ENCODE data around the gene KAZN. TPM values are rescaled to one million over a fixed set of nuclear protein-coding genes. Genes with fewer than 3 reads are reported as not detected.

KAZN gene
- total and polyA plus RNA-seq, 2 of the 8 experiments (the other 6 are each of a cell fraction or from before 2014, with no cell fraction given), result 3.7 to 11.8 TPM

- no peaks in the 10 kb centered on the region for H3K27me3 ChIP-seq (replicated peaks in 1 of 4; ENCODE audit: control insufficient read depth in 3 of 4, extremely low read depth in 1 of 4, insufficient read depth in 3 of 4, low read length in 3 of 4)
- no peaks in the 10 kb centered on the region for H3K79me1 ChIP-seq (ENCODE audit: low read depth, low read length)
- H2BK5ac ChIP-seq (ENCODE audit: low read depth, low read length), result 0 out of 2 replicates have a peak overlapping the region, but pooled peaks have one; percentile 71
- H4K91ac ChIP-seq (replicated peaks; ENCODE audit: insufficient read length, low read length), result peak overlapping the region; percentile 65
- no peak overlapping the region for H2AK5ac ChIP-seq (ENCODE audit: low read depth, low read length)
- H3K36me3 ChIP-seq (ENCODE audit: control insufficient read depth in 2 of 4, insufficient read depth in 4 of 4, low read length in 3 of 4), result no peaks in the 10 kb centered on the region
- H2BK12ac ChIP-seq (ENCODE audit: low read depth, low read length), result peak overlapping the region; percentile 87; the same call in 1 of the 2 replicates
- DNase-seq (ENCODE audit: low read depth in 1 of 2, low spot score in 2 of 2) (no peak), FAIRE-seq (no peak)
- no peak overlapping the region for H3K4ac ChIP-seq (replicated peaks; ENCODE audit: insufficient read length, low read depth, low read length)
- WGBS, 2 experiments (ENCODE audit: extremely low coverage in 1 of 2, insufficient coverage in 1 of 2, insufficient read length in 1 of 2, insufficient replicate concordance in 2 of 2, low coverage in 1 of 2, low lambda C conversion rate in 2 of 2, missing lambda C conversion rate in 1 of 2), result 96% methylated on average over 15 of the region's 20 CpGs; no CpG with 5 or more reads in 1 of the 2 experiments
- no peak overlapping the region for H2BK20ac ChIP-seq (ENCODE audit: low read length)
- no peaks in the 10 kb centered on the region for H3K4me1 ChIP-seq (replicated peaks in 1 of 4; ENCODE audit: control insufficient read depth in 3 of 4, insufficient read depth in 4 of 4, low read length in 3 of 4)
- no peak overlapping the region for H2BK15ac ChIP-seq (ENCODE audit: low read length)
- H3K23me2 ChIP-seq (ENCODE audit: low read depth, low read length), result no peaks in the 10 kb centered on the region
- H4K8ac ChIP-seq (ENCODE audit: extremely low read depth, insufficient read depth, low read length), result no peak overlapping the region
- H3K18ac ChIP-seq (ENCODE audit: extremely low read depth, low read length), result no peak overlapping the region
- no peak overlapping the region for H3K14ac ChIP-seq (ENCODE audit: insufficient read length)
- H3K27ac ChIP-seq (ENCODE audit: low read depth, low read length), result no peak overlapping the region
- H4K20me1 ChIP-seq (replicated peaks in 1 of 2; ENCODE audit: control insufficient read depth in 1 of 2, insufficient read depth in 2 of 2, low read length in 2 of 2), result peaks cover 0 to 2% of the 10 kb centered on the region in 2 experiments
- no peak overlapping the region for H4K5ac ChIP-seq (ENCODE audit: insufficient read length, low read depth, low read length)
- CTCF ChIA-PET (ENCODE audit: partially characterized antibody), result interaction anchor here (0.6 to 1.8 kb wide), 4 partner anchors 14 to 275 kb away, joined by 3 read pairs; no protein-coding TSS in a partner anchor
- no peak overlapping the region for H3K4me3 ChIP-seq (ENCODE audit: extremely low read depth in 1 of 4, insufficient read depth in 2 of 4, low read depth in 3 of 4, low read length in 4 of 4)
- no peaks in the 10 kb centered on the region for H3K79me2 ChIP-seq (ENCODE audit: control insufficient read depth in 1 of 2, insufficient read depth in 2 of 2, low read length in 2 of 2)
- no peak overlapping the region for H2AFZ ChIP-seq (ENCODE audit: low read length)
- no peak overlapping the region for H3K4me2 ChIP-seq (ENCODE audit: insufficient read depth in 1 of 2, low read depth in 2 of 2, low read length in 2 of 2)
- POLR2A ChIA-PET (ENCODE audit: partially characterized antibody), result no interaction called here
- H3K9me3 ChIP-seq (ENCODE audit: insufficient read depth in 2 of 2, low read depth in 1 of 2, low read length in 1 of 2), result no peaks in the 10 kb centered on the region
- no peak overlapping the region for H3K9ac ChIP-seq (replicated peaks in 1 of 4; ENCODE audit: extremely low read depth in 1 of 4, low read depth in 3 of 4, low read length in 3 of 4)
- H3K23ac ChIP-seq (ENCODE audit: insufficient read length), result no peak overlapping the region
- no peak overlapping the region for H2BK120ac ChIP-seq (replicated peaks; ENCODE audit: low read depth, low read length)
- H3K56ac ChIP-seq (replicated peaks; ENCODE audit: insufficient read length, low read depth, low read length), result no peak overlapping the region
- TF ChIP-seq SRF (IDR thresholded peaks at IDR 0.05; ENCODE audit: low read depth, low read length), result no peak
- no peak for TF ChIP-seq EP300 (IDR thresholded peaks at IDR 0.05; ENCODE audit: borderline replicate concordance in 1 of 2, low read depth in 2 of 2, low read length in 2 of 2)
- TF ChIP-seq SP1 (IDR thresholded peaks at IDR 0.05; ENCODE audit: low read depth, low read length), result no peak
- no peak for TF ChIP-seq SP4 (IDR thresholded peaks at IDR 0.05; ENCODE audit: low read length)
- TF ChIP-seq RBBP5 (IDR thresholded peaks at IDR 0.05; ENCODE audit: borderline replicate concordance, low read depth, low read length), result no peak
Measured at GRCh38 chr1:15043934-15044333, 445.4 kb downstream of the KAZN start.
